Esophagus squamous epithelium (tissue), 4 donors: Measurements from ENCODE around the gene KHDRBS1.

ENCODE experiments used
- CTCF ChIP-seq, 6 experiments: fragments of 450-650 bp in 4 of 6; fragments of 200-600 bp in 2 of 6; sonication (generic) in 2 of 6; IDR thresholded peaks; one replicate each; pipeline ENCODE4 v1.5.1; 2016 to 2019; ENCODE audit warnings: antibody characterized with exemption in 6 of 6, mild to moderate bottlenecking in 4 of 6, moderate library complexity in 4 of 6
- POLR2A ChIP-seq, 4 donors: fragments of 450-650 bp; IDR thresholded peaks; one replicate each; pipeline ENCODE4 v1.6.1; 2017; ENCODE audit warnings: antibody characterized with exemption in 4 of 4, mild to moderate bottlenecking in 4 of 4, moderate library complexity in 3 of 4

GRCh38 chr1:32077451-32077850 is 63.8 kb downstream of the KHDRBS1 start:
- no peak for TF ChIP-seq CTCF (IDR thresholded peaks at IDR 0.05)
- no peak for TF ChIP-seq POLR2A (IDR thresholded peaks at IDR 0.05)
